ENCODE data around the gene MKRN2OS. TPM values are rescaled to one million over a fixed set of nuclear protein-coding genes. Genes with fewer than 3 reads are reported as not detected.

MKRN2OS gene
- total RNA-seq, 1 experiment from 2014 or later = not detected

DNA sequence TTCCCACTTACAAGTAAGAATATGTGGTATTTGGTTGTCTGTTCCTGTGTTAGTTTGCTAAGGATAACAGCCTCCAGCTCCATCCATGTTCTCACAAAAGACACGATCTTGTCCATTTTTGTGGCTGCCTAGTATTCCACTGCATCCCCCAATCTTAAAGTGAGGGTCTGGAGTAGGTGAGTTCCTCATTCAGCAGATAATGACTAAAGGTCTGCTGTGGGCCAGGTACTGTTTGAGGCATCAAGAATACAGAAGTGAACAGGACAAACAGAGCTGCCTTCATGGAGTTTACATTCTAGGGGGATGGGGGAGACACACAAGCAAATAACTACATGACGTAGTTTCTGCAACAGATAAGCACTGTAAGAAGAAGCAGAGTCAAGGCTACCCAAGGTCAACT lies 24.3 kb downstream of the MKRN2OS start (continued):
- TF ChIP-seq, protein P1, sequence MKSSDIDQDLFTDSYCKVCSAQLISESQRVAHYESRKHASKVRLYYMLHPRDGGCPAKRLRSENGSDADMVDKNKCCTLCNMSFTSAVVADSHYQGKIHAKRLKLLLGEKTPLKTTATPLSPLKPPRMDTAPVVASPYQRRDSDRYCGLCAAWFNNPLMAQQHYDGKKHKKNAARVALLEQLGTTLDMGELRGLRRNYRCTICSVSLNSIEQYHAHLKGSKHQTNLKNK (CRISPR knock-in tag; IDR thresholded peaks at IDR 0.05) = no peak
- no peak for TF ChIP-seq FOXP1 (CRISPR knock-in tag; IDR thresholded peaks at IDR 0.05; ENCODE audit: borderline replicate concordance)
- no peak for TF ChIP-seq NR1H2 (CRISPR knock-in tag; IDR thresholded peaks at IDR 0.05)
- no peak for TF ChIP-seq TP53 (CRISPR knock-in tag; IDR thresholded peaks at IDR 0.05)
- no peak for TF ChIP-seq GTF2I (CRISPR knock-in tag; conservative IDR thresholded peaks at IDR 0.05)
- TF ChIP-seq ZNF138 (CRISPR knock-in tag; conservative IDR thresholded peaks at IDR 0.05) = no peak
- no peak for TF ChIP-seq ZNF416 (CRISPR knock-in tag; IDR thresholded peaks at IDR 0.05)
- TF ChIP-seq, protein P2, sequence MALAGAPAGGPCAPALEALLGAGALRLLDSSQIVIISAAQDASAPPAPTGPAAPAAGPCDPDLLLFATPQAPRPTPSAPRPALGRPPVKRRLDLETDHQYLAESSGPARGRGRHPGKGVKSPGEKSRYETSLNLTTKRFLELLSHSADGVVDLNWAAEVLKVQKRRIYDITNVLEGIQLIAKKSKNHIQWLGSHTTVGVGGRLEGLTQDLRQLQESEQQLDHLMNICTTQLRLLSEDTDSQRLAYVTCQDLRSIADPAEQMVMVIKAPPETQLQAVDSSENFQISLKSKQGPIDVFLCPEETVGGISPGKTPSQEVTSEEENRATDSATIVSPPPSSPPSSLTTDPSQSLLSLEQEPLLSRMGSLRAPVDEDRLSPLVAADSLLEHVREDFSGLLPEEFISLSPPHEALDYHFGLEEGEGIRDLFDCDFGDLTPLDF (CRISPR knock-in tag; IDR thresholded peaks at IDR 0.05) = no peak

DNA sequence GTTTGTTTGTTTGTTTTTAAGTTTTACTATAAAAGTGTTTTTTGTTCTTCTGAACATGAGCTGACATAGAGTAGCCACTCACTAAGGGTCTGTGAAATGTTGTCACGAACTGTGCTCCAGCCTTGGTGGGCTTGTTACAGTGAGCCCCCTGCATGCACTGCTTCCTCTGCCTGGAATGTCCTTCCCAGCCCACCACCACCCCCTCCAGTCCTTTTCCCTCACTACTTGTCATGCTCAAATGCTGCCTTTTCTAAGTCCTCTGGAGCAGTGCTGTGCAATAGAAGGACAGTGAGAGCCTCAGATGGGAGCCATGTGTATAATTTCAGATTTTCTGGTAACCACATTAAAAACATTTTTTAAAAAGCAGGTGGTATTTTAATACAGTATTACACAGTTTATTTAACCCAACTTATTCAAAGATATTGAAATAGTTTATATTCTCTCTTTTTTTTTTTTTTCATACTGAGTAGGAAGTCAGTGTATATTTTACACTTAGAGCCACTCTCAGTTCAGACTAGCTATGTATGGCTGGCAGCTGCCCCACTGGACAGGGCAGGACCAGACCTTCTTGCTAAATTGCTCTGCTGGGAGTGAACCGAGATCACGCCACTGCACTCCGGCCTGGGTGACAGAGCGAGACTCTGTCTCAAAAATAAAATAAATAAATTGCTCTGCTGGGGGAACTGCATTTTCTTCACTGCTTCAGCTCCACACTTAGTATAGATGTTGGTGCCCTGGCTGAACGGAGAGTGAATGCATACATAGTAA lies 26.9 kb downstream of the MKRN2OS start:
- ChIA-PET POLR2A (no interaction called here), CTCF (no interaction called here)
- TF ChIP-seq, protein P3, sequence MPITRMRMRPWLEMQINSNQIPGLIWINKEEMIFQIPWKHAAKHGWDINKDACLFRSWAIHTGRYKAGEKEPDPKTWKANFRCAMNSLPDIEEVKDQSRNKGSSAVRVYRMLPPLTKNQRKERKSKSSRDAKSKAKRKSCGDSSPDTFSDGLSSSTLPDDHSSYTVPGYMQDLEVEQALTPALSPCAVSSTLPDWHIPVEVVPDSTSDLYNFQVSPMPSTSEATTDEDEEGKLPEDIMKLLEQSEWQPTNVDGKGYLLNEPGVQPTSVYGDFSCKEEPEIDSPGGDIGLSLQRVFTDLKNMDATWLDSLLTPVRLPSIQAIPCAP (CRISPR knock-in tag; IDR thresholded peaks at IDR 0.05) = no peak
- TF ChIP-seq, protein P4, sequence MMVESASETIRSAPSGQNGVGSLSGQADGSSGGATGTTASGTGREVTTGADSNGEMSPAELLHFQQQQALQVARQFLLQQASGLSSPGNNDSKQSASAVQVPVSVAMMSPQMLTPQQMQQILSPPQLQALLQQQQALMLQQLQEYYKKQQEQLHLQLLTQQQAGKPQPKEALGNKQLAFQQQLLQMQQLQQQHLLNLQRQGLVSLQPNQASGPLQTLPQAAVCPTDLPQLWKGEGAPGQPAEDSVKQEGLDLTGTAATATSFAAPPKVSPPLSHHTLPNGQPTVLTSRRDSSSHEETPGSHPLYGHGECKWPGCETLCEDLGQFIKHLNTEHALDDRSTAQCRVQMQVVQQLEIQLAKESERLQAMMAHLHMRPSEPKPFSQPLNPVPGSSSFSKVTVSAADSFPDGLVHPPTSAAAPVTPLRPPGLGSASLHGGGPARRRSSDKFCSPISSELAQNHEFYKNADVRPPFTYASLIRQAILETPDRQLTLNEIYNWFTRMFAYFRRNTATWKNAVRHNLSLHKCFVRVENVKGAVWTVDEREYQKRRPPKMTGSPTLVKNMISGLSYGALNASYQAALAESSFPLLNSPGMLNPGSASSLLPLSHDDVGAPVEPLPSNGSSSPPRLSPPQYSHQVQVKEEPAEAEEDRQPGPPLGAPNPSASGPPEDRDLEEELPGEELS (CRISPR knock-in tag; IDR thresholded peaks at IDR 0.05) = no peak
- no peak for TF ChIP-seq CBFB (CRISPR knock-in tag; IDR thresholded peaks at IDR 0.05; ENCODE audit: low read depth)
- TF ChIP-seq, protein P5, sequence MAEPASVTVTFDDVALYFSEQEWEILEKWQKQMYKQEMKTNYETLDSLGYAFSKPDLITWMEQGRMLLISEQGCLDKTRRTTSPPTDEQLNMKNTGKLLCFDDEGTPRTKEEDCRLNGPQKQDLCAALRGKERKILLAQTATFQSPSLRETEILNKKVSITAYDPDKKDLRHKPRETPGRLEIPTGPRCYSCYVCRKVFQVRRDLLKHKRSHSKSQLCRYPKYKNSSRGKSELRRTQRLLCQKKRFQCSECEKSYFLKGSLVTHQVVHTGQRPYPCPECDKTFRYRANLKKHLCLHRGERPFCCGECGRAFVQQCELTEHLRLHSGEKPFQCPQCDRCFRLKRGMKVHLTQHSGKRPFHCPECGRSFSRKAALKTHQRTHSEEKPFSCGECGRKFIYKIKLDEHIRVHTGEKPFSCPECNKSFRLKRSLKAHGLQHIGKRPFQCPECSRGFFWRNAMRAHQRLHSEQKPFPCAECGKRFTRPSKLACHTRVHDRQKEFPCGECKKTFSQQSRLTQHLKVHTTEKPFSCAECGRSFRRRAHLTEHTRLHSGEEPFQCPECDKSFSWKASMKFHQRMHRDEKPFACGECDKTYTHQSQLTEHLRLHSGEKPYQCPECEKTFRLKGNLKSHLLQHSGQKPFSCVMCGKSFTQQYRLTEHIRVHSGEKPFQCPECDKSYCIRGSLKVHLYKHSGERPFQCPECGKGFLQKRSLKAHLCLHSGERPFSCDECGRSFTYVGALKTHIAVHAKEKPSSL (CRISPR knock-in tag; conservative IDR thresholded peaks at IDR 0.05) = no peak
- TF ChIP-seq, protein P6, sequence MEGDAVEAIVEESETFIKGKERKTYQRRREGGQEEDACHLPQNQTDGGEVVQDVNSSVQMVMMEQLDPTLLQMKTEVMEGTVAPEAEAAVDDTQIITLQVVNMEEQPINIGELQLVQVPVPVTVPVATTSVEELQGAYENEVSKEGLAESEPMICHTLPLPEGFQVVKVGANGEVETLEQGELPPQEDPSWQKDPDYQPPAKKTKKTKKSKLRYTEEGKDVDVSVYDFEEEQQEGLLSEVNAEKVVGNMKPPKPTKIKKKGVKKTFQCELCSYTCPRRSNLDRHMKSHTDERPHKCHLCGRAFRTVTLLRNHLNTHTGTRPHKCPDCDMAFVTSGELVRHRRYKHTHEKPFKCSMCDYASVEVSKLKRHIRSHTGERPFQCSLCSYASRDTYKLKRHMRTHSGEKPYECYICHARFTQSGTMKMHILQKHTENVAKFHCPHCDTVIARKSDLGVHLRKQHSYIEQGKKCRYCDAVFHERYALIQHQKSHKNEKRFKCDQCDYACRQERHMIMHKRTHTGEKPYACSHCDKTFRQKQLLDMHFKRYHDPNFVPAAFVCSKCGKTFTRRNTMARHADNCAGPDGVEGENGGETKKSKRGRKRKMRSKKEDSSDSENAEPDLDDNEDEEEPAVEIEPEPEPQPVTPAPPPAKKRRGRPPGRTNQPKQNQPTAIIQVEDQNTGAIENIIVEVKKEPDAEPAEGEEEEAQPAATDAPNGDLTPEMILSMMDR (IDR thresholded peaks at IDR 0.05) = no peak
- no peak for TF ChIP-seq ZNF263 (CRISPR knock-in tag; IDR thresholded peaks at IDR 0.05; ENCODE audit: low read depth)
- no peak for TF ChIP-seq EMX1 (CRISPR knock-in tag; IDR thresholded peaks at IDR 0.05)
- TF ChIP-seq MXD4 (CRISPR knock-in tag; IDR thresholded peaks at IDR 0.05; ENCODE audit: borderline replicate concordance) = no peak
- TF ChIP-seq, protein P7, sequence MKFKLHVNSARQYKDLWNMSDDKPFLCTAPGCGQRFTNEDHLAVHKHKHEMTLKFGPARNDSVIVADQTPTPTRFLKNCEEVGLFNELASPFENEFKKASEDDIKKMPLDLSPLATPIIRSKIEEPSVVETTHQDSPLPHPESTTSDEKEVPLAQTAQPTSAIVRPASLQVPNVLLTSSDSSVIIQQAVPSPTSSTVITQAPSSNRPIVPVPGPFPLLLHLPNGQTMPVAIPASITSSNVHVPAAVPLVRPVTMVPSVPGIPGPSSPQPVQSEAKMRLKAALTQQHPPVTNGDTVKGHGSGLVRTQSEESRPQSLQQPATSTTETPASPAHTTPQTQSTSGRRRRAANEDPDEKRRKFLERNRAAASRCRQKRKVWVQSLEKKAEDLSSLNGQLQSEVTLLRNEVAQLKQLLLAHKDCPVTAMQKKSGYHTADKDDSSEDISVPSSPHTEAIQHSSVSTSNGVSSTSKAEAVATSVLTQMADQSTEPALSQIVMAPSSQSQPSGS (CRISPR knock-in tag; IDR thresholded peaks at IDR 0.05; ENCODE audit: borderline replicate concordance, low read depth) = no peak
- TF ChIP-seq OVOL2 (CRISPR knock-in tag; IDR thresholded peaks at IDR 0.05; ENCODE audit: borderline replicate concordance) = no peak
- TF ChIP-seq, protein P2 (CRISPR knock-in tag; IDR thresholded peaks at IDR 0.05) = no peak
- TF ChIP-seq NR3C1 (CRISPR knock-in tag; conservative IDR thresholded peaks at IDR 0.05; ENCODE audit: low read depth) = no peak
- TF ChIP-seq, protein P8, sequence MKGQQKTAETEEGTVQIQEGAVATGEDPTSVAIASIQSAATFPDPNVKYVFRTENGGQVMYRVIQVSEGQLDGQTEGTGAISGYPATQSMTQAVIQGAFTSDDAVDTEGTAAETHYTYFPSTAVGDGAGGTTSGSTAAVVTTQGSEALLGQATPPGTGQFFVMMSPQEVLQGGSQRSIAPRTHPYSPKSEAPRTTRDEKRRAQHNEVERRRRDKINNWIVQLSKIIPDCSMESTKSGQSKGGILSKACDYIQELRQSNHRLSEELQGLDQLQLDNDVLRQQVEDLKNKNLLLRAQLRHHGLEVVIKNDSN (CRISPR knock-in tag; IDR thresholded peaks at IDR 0.05) = no peak
- no peak for TF ChIP-seq ZNF232 (CRISPR knock-in tag; IDR thresholded peaks at IDR 0.05)
- TF ChIP-seq NFYB (CRISPR knock-in tag; conservative IDR thresholded peaks at IDR 0.05; ENCODE audit: low read depth) = no peak
- no peak for TF ChIP-seq SMAD4 (CRISPR knock-in tag; IDR thresholded peaks at IDR 0.05)
- TF ChIP-seq ZNF219 (CRISPR knock-in tag; IDR thresholded peaks at IDR 0.05; ENCODE audit: borderline replicate concordance) = no peak
- H3K9me3 Mint-ChIP-seq = 0 out of 2 replicates have a peak, but pooled peaks cover 3% of the 10 kb centered on the region
- H3K4me3 Mint-ChIP-seq = no peak overlapping the region
- DNase-seq (ENCODE audit: low spot score) (no peak), ATAC-seq (peak; percentile 30; the same call in 1 of the 2 replicates)
- no peaks in the 10 kb centered on the region for H3K27me3 Mint-ChIP-seq (ENCODE audit: low read depth)
- no peak overlapping the region for H3K27ac Mint-ChIP-seq
- H3K36me3 Mint-ChIP-seq = peaks cover 25% of the 10 kb centered on the region
- H3K4me1 Mint-ChIP-seq = no peaks in the 10 kb centered on the region

Measured in WTC11 (cell line).